ENCODE measurements around the gene THRB.

THRB gene

DNA sequence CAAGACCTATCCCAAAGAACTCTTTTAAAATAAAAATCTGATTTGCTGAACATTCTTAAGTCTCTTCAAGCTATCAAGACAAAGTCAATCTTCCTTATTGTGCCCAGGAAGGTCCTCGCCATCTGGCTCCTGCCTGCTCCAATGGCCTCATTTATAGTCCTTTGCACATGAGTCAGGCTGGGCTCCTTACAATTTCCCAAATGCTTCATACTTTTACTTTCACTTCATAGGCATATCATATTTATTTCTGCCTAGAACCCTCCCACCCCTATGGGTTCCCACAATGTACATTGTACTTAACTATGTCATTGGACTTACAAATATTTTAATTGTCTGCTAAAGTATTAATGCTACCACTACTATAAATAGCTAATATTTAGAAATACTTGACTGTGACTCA, 9.1 kb downstream of the THRB start:
- DNase-seq: no peak

DNA sequence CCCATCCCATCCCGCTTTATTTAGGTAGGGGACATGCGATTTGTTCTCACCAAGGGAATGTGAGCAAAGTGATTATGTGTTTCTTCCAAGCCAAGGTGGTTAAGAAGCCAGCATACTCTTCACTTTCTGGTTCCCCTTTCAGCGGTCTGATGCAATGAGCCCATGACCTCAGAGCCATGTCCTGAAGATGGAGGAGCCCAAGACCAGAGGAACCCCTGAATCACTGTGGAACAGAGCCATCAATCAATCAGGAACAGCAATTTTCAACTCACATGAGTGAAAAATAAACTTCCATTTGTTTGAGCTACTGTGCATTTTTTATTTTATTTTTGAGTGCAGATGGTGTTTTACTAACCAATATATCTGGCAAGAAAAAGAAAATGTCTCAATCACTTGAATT, 10.8 kb downstream of the THRB start:
- DNase-seq: no peak

DNA sequence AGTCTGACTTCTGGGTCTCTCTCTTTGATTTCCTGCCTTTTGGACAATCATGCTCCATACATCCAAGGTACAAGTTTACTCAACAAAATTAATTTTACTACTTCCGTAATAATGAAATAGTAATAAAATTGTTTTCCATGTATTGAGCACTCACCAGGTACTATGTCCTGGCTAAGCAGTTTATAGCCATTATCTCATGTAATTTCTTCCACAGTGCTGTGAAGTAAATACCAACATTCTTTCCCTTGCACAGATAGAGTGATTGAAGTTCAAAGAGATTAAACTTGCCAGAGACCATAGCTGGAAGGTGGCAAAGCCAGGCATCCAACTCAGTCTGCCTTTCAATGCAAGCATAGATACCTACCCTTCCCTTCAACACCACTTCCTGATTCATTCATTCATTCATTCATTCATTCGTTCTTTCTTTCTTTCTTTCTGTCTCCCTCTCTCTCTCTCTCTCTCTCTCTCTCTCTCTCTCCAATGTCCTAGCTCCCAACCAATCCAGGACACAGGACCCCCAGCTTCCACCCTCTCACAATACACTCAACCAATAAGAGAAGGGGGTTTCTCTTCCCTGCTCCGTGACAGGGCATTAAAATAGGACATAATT, 12.4 kb downstream of the THRB start:
- no peak for DNase-seq

DNA sequence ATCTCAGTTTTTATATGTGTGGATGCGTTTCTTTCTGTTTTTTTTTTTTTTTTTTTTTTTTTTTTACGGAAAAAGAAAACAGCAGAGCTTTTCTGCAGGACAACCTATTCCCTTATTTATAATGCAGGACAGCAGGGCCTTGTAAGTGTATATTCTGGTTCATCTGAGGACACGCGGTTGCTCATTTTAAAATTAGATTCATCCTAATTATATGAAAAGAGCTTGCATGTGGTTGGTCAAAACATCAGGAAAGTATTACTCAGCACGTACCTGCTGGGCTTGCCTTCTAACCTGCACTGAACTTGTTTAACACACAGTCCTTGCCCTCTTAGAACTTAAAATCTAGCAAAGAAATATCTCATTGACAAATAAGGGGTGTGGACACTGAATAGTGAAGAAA, 13.5 kb downstream of the THRB start:
- no peak for DNase-seq

DNA sequence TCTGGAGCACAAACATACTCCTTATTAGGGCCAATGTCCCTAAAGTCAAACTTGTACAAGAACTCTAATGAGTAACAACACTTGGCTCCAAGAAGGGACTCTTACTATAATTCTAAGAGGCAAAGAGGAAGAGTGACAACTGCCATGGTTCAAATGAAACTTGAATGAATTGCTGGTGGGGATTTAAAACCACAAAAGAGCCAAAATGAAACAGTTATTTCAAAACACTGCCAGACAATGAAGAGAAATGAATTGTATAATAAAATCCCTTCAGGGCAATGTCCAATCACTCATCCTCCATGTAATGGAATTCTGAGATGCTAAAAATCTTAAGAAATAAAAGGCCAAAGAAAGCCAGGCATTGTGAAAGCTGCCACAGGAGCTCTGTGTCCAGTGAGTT, 14.2 kb downstream of the THRB start:
- DNase-seq: no peak

DNA sequence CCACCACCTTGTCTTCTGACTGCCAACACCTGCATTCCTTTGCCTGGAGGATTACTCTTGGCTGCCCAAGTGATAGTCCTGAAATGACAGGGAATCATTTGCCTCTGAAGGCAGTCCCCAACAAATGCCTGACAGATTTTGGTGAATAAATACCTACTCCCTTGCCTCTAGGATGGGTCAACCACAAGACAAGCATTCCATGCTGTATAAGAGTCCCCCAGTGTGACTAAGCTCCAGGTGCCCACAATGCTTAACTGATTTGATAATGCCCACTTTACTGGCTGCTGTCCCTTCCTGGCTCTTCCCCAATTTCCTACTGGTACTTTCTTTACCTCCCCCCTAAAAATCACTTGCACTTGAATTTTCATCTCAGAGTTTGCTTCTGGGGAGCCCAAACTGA, 14.8 kb downstream of the THRB start:
- no peak for DNase-seq

DNA sequence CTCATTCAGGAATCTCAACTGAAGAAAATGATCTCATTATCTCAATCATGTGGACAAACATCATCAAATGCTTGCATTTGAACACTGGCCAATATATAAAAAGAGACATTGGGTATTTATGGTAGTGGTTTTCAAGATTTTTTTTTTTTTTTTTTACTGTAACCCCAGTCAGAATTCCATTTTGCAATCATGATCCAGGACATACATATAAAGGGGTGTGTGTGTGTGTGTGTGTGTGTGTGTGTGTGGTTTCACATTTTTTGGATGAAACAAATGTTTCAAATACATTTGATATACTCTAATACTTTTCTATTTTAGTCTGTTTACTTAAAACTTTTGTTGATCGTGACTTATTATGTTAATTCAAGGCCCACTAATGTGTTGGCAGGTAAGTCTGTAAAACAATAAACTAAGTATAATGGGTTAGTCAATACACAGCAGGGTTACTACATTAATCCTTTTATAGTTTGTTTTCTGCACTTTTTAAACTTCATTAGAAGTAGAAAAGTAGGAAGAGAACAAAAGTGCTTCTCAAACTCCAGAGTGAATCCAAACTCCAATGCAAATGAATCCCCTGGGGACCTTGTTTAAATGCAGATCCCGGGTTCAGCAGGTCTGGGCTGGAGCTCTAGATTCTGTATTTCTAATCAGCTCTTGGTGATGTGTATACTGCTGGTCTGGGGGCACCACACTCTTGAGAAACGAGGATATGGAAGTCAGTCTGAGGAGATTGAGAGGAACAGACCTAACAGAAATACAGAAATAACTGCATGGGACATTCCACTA, 17.6 kb downstream of the THRB start:
- no peak for DNase-seq

DNA sequence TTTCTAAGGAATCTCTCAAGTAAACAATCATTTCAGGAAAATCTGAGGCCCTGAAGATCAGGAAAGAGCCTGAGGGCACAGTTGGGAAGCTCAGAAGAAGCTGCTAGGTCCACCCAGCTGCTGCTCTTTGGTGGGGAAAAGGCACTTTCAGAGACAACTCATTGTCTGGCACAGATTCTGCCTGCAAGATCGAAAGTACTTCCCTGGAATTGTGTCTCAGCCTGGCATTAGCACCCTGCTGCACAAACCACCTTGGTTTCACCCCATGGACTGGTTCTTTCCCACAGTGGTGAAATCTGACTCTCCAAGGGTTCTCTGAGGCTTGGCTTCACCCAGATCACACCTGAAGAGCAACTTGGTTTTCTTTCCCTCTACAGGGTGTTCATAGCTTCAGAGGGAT, 18.7 kb downstream of the THRB start:
- no peak for DNase-seq

DNA sequence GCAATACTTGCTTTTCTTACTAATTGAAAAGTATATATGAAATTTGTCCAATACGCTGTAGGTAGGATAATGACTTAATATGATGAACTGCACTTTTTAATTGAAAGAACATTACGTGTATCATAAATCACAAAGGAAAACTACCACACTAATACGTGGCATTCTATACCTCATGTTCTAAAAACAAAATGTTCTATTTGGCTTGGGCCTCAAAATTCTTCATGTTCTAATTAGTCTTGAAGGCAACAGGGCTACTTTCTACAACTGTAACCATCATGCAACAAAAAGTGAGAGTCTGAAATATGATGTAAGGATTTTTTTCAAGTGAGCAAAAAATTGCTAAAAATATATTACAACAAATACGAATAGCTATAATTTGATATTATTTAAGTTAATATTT, 19.8 kb downstream of the THRB start:
- no peak for DNase-seq

DNA sequence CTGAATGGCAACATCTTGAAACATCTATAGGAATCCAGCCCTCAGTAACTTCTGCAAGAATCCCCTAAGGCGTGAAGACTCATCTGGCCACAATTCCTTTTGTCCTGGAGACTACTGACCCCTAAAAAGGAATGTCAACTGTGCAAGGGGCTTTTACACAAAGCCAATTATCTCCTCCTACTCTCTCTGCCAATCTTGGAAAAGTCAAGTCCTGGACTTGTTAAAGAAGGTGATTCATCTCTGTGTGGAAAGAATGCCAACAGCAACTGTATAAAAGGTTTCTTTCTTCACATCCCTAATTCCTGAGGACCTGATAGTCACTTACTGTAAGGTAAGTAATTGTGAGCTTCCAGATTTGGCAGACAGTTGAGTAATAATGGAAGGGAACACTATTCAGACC, 22.3 kb downstream of the THRB start:
- no peak for DNase-seq

DNA sequence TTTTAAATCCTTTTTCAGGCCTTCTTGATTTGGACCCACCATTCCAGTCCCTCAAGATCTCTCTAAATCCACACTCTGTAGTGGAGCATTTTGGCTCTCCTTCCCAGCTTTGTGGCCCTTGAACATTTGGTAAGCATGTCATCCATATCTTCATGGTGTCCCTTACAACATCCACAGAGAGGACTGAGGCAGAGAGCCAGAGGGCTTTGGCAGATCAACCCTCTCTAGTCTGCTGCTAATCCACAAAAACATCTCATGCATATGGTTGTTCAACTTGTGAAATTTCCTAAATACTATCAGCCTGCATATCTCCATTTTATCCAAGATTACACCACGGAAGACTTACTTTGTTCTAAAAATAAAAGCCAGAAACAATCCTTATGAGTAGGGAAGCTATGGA, 23.2 kb downstream of the THRB start:
- no peak for DNase-seq

DNA sequence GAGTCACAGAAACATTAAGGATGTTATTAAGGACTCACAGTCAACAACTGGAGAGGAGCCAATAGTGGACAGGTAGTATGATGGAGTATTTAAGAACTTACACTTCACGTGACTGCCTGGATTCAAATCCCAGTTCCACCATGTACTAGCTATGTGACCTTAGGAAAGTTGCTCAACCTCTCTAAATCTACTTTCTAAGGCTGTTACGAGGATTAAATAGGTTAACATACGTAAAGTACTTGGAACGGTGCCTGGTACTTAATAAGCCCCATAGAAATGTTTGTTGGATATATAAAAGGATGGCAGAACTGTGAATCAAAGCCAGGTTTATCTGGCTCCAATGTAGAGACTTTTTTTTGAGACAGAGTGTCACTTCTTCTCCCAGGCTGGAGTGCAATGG, 24.4 kb downstream of the THRB start:
- no peak for DNase-seq

DNA sequence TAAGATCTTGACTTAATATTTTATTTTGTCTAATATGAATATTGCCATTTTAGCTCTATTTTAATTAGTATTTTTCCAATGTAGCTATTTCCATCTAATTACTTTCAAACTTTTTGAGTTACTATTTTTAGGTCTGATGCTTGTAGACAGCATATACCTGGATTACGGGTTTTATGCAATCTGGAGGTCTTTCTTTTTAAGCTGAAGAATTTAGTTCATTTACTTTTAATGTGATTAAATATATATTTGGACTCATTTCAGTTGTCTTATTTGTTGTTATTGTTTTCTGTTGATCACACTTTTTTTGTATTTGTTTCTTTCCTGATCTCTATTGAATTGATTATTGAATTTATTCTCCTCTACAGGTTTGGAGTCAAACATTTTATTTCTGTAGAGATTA, 30.3 kb downstream of the THRB start:
- no peak for DNase-seq

DNA sequence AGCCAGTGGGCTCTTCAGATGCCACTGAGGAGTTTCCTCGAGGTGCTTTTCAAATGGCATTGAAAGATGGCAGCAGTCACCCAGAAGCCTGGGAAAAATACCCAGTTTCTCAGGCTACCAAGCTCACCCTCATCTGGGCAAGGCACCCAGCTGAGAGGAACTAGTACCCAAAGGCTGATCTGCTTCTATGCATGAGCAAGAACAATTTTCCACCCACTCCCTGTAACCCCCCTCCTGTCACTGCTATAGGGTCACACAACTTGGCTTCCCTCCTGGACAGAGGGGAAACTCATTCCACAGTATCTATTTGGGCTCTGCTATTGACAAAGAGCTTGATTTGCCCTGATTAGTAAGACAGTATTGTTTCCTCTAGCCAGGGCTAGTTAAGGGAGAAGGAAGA, 31.9 kb downstream of the THRB start:
- DNase-seq: no peak

DNA sequence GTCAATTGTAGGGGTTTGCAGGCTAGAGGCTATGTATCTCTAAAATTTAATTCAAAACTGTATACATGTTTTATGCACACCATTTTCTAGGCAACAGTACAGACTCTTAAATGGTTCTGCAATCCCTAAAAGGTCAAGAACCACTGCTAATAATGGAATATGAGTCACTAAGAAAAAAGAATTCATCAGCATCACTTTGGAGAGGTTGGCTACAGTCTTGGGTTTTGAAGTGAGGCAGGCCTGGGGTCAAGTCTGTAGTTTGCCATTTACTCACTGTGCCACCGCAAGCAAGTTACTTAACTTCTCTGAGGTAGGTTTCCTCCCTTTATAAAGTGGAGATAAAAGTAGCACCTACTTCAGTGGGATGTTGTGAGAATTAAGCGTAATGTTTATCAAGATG, 33.7 kb downstream of the THRB start:
- DNase-seq: no peak

DNA sequence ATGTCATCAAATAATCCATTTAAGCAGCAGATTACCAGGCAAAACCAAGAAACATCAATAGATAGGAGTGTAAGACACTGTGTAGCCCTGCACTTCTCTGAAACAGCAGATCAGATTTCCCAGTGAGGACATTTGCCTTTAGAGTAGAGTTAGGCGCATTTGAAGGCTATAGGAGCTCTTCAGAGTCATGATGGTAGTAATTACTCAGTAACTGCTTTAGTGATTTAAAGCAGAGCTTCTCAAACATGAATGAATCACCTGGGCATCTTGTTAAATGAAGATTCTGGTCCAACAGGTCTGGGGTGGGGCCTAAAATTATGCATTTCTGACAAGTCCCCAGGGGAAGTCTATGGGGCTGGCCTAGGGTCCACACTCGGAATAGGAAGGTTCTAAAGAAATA, 36.9 kb downstream of the THRB start:
- no peak for DNase-seq

DNA sequence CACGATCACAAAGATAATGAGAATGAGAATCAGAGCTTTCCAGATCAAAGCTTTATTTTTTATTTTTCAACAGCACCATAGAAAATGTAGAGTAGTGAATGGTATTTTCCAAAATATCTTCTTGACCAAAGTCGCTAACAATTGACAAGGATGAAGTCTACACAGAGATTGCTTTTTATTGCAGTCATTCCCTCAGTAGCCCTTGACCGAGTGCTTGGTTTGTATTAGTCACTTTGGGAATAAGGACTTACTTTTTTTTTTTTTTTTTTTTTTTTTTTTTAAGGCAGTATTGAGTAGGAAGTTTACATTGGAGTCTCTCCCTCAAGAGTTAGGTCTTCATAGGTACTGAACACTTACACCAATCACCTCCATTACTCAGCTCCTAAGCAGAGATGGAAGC, 39.8 kb downstream of the THRB start:
- DNase-seq: no peak

DNA sequence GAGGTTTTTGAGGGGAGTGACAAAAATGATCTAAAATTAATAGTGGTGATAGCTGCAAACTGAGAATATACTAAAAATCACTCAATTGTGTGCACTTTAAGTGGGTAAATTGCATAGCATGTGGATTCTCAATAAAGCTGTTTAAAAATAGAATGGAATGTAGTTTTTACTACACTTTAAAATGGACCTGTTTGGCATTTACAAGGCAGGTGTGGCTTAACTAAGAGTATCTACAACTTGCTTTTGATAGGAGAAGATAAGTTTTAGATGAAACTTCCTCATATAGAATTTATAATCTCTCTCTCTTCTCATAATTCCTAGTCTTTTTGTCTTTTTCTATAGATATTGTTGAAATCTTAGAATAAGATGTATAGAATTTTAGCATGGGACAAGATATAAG, 40.3 kb downstream of the THRB start:
- no peak for DNase-seq

DNA sequence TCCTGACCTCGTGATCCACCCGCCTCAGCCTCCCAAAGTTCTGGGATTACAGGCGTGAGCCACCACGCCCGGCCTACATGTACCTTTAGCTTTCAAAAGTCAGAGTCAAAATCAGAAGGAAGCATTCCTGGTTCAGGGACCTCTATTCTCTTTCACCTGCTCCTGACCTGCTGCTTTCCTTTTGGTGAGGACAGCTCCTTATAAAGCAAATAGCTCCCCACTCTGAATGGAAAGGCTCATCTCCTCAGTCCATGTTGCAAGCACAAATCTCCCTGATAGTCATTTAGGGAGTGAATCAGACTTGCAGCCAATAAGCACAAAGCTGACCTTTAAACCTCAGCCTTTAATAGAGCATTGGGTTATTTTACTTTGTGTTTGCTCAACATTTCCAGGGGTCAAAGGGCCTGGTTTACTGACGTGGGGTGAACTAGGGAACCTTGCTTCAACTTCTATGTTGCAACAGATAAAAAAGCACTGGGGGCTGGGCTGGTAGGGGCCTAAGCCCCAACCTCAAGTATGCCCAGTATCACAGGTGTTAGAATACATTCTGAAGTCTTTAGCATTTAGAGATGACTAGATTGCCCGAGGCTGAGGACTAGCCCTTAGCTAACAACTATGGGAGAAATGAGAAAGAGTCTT, 43.1 kb downstream of the THRB start:
- no peak for DNase-seq

DNA sequence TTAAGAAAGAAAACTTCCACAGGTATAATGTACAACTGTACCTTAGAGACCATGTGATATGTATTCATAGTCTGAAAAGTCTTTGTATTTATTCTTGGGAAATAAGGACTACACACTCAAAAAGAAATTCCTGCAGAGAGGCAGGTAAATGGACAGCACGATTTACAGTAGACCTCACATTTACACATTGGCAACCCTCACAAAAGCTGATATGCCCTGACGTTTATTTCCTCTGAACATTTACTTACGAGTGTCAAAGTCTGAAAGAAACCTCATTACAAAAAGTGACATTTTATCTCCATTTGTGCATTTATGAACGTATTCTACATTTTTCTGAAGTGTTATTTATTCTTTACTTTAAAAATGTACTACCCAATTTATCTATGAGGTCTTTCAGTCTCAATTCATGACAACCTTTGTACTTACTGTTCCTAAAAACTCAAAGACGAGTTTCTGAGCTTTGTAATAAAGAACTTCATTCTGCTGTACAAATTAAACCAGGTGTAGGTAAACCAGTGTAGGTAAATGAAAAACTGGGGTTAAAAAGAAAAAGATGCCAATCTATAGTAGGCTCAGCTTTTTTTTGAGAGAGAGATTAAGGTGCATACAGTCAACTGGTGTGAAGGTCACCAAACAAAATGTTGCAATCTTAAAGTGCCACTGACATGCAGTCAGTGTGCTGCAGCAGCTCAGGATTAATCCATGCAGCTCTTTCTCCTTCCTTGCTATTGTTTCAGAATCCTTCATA, 44.3 kb downstream of the THRB start:
- no peak for DNase-seq

DNA sequence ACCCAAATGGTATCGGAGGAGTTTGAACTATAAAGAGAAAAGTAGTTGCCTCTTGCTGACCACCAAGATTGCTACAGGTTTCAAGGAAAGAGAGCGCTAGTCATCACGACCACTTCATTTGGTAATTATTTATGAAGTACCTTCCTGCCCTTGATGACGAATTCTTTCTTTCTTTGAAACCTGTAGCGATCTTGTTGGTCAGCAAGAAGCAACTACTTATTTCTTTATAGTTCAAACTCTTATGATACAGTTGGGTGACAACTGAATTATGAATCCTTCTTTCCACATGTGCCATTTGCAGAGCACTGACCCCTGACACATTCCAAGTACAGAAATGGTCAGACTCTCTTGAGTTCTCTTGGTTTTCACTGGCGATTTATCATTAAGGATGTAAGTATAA, 46.8 kb downstream of the THRB start:
- no peak for DNase-seq

DNA sequence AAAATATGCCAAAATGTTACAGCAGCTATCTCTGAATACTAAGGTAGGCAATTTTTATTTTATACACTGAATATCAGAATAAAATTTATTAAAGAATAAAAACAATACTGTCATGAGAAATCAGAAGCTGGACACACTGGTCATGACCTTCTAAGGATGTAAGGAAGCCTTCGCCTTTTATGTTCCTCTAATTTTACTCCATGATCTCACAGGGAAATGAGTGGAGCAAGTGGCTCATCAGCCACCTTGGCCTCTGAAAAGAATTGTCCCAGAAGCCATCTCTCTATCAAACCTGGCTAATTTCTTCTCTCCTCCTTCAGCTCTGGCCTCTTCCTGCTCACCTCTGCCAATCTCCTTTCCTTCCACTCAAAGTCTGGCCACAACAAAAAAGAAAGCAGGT, 48.6 kb downstream of the THRB start:
- no peak for DNase-seq

DNA sequence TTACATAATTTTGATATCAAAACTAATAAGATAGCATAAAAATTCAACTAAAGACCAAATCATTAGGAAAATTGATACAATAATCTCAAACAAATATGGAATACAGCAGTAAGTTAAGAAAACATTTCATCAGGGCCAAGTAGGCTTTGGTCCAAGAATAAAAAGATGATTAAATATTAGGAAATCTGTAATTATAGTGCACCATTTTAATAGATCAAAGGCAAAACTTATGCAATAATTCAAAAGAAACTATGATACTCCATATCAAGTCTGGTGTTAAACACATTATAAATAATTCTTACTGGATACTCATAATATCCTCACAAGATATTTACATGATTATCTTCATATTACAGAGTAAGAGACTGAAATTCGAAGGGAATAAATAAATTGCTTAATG, 51.2 kb downstream of the THRB start:
- no peak for DNase-seq
